Activated T-helper 1 cell treated with anti-CD3 and anti-CD28 coated beads, Interleukin-12 subunit alpha, Interleukin-12 subunit beta, Interleukin-2, Interleukin-4 antibody, amounts not matched to agents 30 ng/mL and 10 ng/mL and 1 ng/mL, durations not matched to agents 14 hours and 24 hours and 36 hours (primary cell): ENCODE results near the gene BCL10. TPM values are rescaled to one million over a fixed set of nuclear protein-coding genes. Genes with fewer than 3 reads are reported as not detected.

ENCODE experiments used
- DNase-seq: peaks from one replicate; pipeline ENCODE4 v3.0.0; 2021; ENCODE audit warnings: low spot score
- H3K27ac Mint-ChIP-seq: one replicate; pipeline ENCODE4 v1.8.0; 2021; ENCODE audit warnings: mild to moderate bottlenecking, mixed read lengths
- H3K27me3 Mint-ChIP-seq: one replicate; pipeline ENCODE4 v1.8.0; 2022; ENCODE audit warnings: mild to moderate bottlenecking, moderate library complexity, mixed read lengths; ENCODE audit not compliant: insufficient read depth
- H3K36me3 Mint-ChIP-seq: one replicate; pipeline ENCODE4 v1.8.0; 2021; ENCODE audit warnings: low read depth, mixed read lengths
- H3K4me1 Mint-ChIP-seq: one replicate; pipeline ENCODE4 v1.8.0; 2021; ENCODE audit warnings: low read depth, mixed read lengths
- H3K4me3 Mint-ChIP-seq: one replicate; pipeline ENCODE4 v1.8.0; 2021; ENCODE audit warnings: mild to moderate bottlenecking, moderate library complexity, mixed read lengths
- H3K9me3 Mint-ChIP-seq: one replicate; pipeline ENCODE4 v1.8.0; 2021; ENCODE audit warnings: mixed read lengths
- intact Hi-C: fragments of 100-400 bp; cut with micrococcal nuclease; formaldehyde crosslinking; loops from one replicate; pipeline ENCODE4 v1.15.1; 2024
- total RNA-seq: library from RNA; stranded (reverse); gene quantifications from 2 replicates; pipeline ENCODE4 v1.2.3, GENCODE V29; 2022

BCL10 gene
- total RNA-seq, 1 donor from 2014 or later = 28.8 TPM

GRCh38 chr1:85245456-85245855 is 31.0 kb downstream of the BCL10 start:
- H3K4me1 Mint-ChIP-seq = peaks cover 9% of the 10 kb centered on the region
- no peak overlapping the region for H3K4me3 Mint-ChIP-seq
- H3K36me3 Mint-ChIP-seq = peaks cover 9% of the 10 kb centered on the region
- intact Hi-C loops = no loop called here
- DNase-seq = no peak
- H3K27ac Mint-ChIP-seq = no peak overlapping the region
- no peaks in the 10 kb centered on the region for H3K27me3 Mint-ChIP-seq
- H3K9me3 Mint-ChIP-seq = no peaks in the 10 kb centered on the region

DNA sequence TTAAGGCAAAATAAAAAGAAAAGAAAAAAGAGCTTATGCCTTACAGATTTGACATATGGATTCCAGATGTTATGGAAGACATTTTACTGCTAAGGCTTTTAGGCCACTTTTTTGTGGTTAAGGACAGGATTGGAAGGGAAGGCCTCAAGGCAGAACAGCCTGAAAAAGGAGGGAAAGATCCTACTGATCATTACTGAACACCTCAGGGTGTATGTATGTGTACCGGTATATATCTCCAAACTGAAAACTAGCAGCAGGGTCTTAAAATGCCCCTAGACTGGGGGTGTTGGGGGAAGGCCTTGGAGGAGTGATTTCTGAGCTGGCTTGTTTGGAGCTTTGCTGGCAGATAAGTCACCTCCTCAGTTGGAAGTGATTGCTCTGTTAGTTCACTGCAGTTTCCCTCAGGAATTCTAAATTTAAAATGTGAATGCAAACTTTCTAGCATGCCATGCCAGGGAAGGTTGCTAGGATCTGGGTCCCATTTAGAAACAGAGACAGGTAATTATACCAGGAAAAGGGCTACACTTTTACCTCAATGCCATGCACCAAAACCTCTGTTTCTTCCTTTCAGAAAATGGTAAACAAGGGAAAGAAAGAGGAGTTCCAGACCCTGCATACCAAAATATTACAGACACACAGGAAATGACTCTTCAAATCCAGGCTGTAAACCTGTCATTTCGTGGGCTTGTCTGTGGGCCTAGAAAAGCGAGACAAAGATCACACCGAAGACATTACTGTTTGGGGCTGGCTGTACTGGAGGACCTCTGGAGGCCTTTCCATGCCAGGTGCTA is 32.0 kb downstream of the BCL10 start:
- no peak overlapping the region for H3K27ac Mint-ChIP-seq
- no peaks in the 10 kb centered on the region for H3K9me3 Mint-ChIP-seq
- no peak overlapping the region for H3K4me3 Mint-ChIP-seq
- H3K4me1 Mint-ChIP-seq = peaks cover 11% of the 10 kb centered on the region
- H3K27me3 Mint-ChIP-seq = no peaks in the 10 kb centered on the region
- intact Hi-C loops = no loop called here
- peaks cover 2% of the 10 kb centered on the region for H3K36me3 Mint-ChIP-seq
- no peak for DNase-seq

DNA sequence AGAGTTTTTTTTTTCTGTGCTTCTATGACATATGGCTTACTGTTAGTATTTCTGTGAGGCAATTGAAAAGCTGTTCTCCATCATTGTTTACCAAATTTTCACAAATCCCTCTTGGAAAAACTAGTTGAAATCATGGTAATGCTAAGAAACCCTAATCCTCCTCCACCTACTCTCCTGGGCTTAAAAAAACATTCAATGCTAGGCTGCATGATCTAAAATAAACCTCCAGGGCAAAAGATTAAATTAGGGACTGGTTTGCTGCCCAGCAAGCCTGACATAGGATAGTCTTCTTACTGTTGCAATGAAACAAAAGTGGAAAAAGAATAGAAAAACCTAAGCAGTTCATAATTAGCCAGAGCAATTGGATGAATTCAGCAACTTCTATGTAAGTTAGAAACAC is 33.1 kb downstream of the BCL10 start:
- H3K4me3 Mint-ChIP-seq = no peak overlapping the region
- H3K9me3 Mint-ChIP-seq = no peaks in the 10 kb centered on the region
- peaks cover 11% of the 10 kb centered on the region for H3K4me1 Mint-ChIP-seq
- intact Hi-C loops = no loop called here
- H3K27me3 Mint-ChIP-seq = no peaks in the 10 kb centered on the region
- no peak overlapping the region for H3K27ac Mint-ChIP-seq
- H3K36me3 Mint-ChIP-seq = peaks cover 2% of the 10 kb centered on the region
- DNase-seq = no peak

GRCh38 chr1:85240643-85241042 is 35.8 kb downstream of the BCL10 start:
- Mint-ChIP-seq H3K4me3 (no peak overlapping the region), H3K4me1 (peaks cover 11% of the 10 kb centered on the region), H3K27me3 (no peaks in the 10 kb centered on the region), H3K36me3 (no peaks in the 10 kb centered on the region), H3K9me3 (no peaks in the 10 kb centered on the region), H3K27ac (no peak overlapping the region)
- intact Hi-C loops = no loop called here
- no peak for DNase-seq

DNA sequence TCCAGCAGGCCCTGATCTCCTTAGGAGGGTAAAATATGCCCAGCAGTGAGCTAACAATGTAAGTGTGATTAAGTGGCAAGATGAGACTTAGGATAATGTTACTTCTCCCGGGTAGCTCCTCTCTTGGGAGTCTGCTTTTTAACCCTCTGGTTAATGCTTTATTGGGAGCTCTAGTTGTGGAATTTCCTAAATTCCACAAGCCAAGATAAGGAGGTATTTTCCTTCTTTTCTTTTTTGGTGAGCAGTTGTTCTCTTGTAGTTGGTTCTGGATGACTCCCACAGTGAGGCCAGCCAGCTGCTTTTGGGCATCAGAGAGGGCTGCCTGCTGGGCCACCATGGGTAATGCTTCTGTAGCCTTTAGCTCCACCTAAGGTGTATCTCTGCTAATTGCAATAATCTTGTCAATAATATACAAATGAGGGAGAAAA is 36.2 kb downstream of the BCL10 start:
- H3K27ac Mint-ChIP-seq = no peak overlapping the region

DNA sequence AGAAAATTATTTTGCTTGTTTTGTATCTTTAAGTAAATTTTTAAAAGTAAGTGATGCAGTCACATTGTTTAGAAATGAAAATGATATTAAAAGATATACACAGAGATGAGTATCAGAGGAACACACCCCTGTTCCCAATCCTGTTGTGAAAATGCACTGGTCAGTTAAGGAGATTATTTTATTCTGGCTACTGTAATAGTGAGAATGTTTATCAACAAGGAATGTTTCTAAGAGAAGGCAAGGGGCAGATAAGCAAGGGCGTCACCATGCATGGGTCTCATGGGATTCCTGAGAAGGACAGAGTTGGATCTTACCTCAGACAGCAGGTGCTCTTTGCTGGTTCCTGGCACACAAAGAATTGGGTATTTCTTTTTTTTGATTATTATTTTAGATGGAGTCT is 38.8 kb downstream of the BCL10 start:
- no peak overlapping the region for H3K27ac Mint-ChIP-seq
- intact Hi-C loops = no loop called here
- no peaks in the 10 kb centered on the region for H3K36me3 Mint-ChIP-seq
- peaks cover 11% of the 10 kb centered on the region for H3K4me1 Mint-ChIP-seq
- no peaks in the 10 kb centered on the region for H3K9me3 Mint-ChIP-seq
- no peak for DNase-seq
- H3K27me3 Mint-ChIP-seq = no peaks in the 10 kb centered on the region
- no peak overlapping the region for H3K4me3 Mint-ChIP-seq

More for the DNA sequence above, 36.2 kb downstream of the BCL10 start:
- intact Hi-C loops = no loop called here
- H3K4me3 Mint-ChIP-seq = no peak overlapping the region
- peaks cover 11% of the 10 kb centered on the region for H3K4me1 Mint-ChIP-seq
- DNase-seq = no peak
- H3K36me3 Mint-ChIP-seq = no peaks in the 10 kb centered on the region
- no peaks in the 10 kb centered on the region for H3K27me3 Mint-ChIP-seq
- H3K9me3 Mint-ChIP-seq = no peaks in the 10 kb centered on the region

- DNase-seq = no peak
- no peaks in the 10 kb centered on the region for H3K36me3 Mint-ChIP-seq
- intact Hi-C loops = no loop called here
- H3K27ac Mint-ChIP-seq = no peak overlapping the region
- H3K27me3 Mint-ChIP-seq = peaks cover 17% of the 10 kb centered on the region
- H3K9me3 Mint-ChIP-seq = no peaks in the 10 kb centered on the region
- H3K4me1 Mint-ChIP-seq = no peaks in the 10 kb centered on the region
- no peak overlapping the region for H3K4me3 Mint-ChIP-seq
Observed at GRCh38 chr1:85230305-85230977, 46.0 kb downstream of the BCL10 start.

- H3K9me3 Mint-ChIP-seq = no peaks in the 10 kb centered on the region
- intact Hi-C loops = no loop called here
- no peak overlapping the region for H3K4me3 Mint-ChIP-seq
- no peaks in the 10 kb centered on the region for H3K4me1 Mint-ChIP-seq
- H3K36me3 Mint-ChIP-seq = no peaks in the 10 kb centered on the region
- no peak for DNase-seq
- no peak overlapping the region for H3K27ac Mint-ChIP-seq
- peaks cover 18% of the 10 kb centered on the region for H3K27me3 Mint-ChIP-seq
Observed at GRCh38 chr1:85229574-85230097, 46.8 kb downstream of the BCL10 start.

- Mint-ChIP-seq H3K36me3 (no peaks in the 10 kb centered on the region), H3K27me3 (peaks cover 20% of the 10 kb centered on the region), H3K4me3 (no peak overlapping the region), H3K4me1 (no peaks in the 10 kb centered on the region), H3K27ac (no peak overlapping the region), H3K9me3 (no peaks in the 10 kb centered on the region)
- no peak for DNase-seq
- intact Hi-C loops = no loop called here
Observed at GRCh38 chr1:85228972-85229371, 47.5 kb downstream of the BCL10 start.

GRCh38 chr1:85225624-85226380 is 50.6 kb downstream of the BCL10 start:
- H3K4me1 Mint-ChIP-seq = no peaks in the 10 kb centered on the region
- no peak for DNase-seq
- peaks cover 29% of the 10 kb centered on the region for H3K27me3 Mint-ChIP-seq
- H3K36me3 Mint-ChIP-seq = no peaks in the 10 kb centered on the region
- H3K4me3 Mint-ChIP-seq = no peak overlapping the region
- H3K27ac Mint-ChIP-seq = no peak overlapping the region
- no peaks in the 10 kb centered on the region for H3K9me3 Mint-ChIP-seq
- intact Hi-C loops = no loop called here

DNA sequence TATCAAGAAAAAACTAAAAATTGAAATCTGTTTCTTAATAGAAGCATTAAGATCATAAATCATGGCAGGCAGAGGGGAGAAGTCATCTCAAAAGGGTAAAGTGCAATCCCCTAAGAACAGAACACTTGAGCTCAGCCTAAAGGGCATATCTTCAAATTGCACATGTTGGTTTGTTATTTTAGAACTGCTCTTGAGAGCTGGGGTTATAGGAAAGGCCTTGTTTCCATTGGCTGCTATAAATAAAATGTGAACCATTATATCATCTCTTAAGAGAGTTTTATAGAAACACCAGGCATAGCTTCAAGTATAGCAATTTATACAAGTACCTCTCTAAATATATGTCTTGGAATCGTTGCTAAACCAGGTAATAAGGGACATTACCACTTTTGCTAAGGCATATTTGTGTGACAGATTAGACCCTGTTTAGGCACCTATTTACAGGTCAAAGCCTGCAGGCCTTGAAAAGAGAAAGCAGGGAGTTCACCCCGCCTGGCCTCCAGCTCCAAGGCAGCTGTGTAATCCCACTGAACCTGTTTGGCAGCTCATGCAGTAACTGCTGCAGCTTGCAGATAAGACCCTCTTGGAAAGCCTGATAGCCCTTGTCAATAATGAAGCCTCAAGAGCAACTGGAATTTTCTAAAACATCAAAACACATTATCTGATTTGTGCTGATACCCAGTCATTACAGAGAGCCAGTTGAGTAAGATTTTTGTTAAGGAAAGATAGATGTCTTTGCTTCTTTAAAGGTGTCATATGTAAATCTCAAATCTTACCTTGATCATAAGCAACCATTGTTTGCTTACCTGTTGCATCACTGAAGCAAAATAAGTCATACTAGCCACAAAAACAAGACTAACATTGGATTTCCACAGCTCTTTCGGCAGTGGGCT is 51.5 kb downstream of the BCL10 start:
- Mint-ChIP-seq H3K4me3 (no peak overlapping the region), H3K27ac (no peak overlapping the region), H3K9me3 (no peaks in the 10 kb centered on the region), H3K27me3 (peaks cover 36% of the 10 kb centered on the region), H3K36me3 (no peaks in the 10 kb centered on the region), H3K4me1 (no peaks in the 10 kb centered on the region)
- intact Hi-C loops = no loop called here
- no peak for DNase-seq

DNA sequence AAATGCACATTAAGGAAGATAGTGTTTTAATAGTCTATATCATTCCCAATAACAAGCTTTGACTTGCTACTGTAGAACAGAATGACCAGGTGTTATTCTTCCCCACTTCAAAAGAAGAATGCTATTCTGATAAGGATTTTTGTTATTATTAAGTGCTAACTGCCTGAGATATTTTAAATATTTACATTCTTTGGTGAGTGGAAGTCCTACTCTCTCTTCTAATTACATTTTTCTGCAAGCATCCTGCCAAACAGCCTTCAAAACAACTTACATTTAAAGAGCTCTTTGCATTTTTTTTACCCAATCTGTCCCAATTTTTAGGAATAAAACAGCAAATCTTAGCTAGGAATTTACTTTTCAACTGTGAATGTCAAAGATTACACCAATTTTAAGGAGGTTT is 52.1 kb downstream of the BCL10 start:
- H3K36me3 Mint-ChIP-seq = no peaks in the 10 kb centered on the region
- intact Hi-C loops = no loop called here
- DNase-seq = no peak
- H3K4me1 Mint-ChIP-seq = no peaks in the 10 kb centered on the region
- H3K9me3 Mint-ChIP-seq = no peaks in the 10 kb centered on the region
- H3K27me3 Mint-ChIP-seq = peaks cover 39% of the 10 kb centered on the region
- no peak overlapping the region for H3K27ac Mint-ChIP-seq
- H3K4me3 Mint-ChIP-seq = no peak overlapping the region
